Measurements from ENCODE around the gene CD7.

CD7 gene

GRCh38 chr17:82301916-82302567 lies 15.4 kb downstream of the CD7 start:
- H2AFZ ChIP-seq (ENCODE audit: low read length): peak overlapping the region; percentile 61
- H3K9me3 ChIP-seq (replicated peaks in 1 of 2; ENCODE audit: control insufficient read depth in 2 of 2, insufficient read depth in 1 of 2, low read depth in 1 of 2, low read length in 2 of 2): no peaks in the 10 kb centered on the region
- peak overlapping the region; percentile 78 for H3K18ac ChIP-seq (ENCODE audit: low read length)
- peaks cover 4% of the 10 kb centered on the region for H3K79me1 ChIP-seq (ENCODE audit: low read depth, low read length)
- peak overlapping the region; percentile 58 for H3K14ac ChIP-seq (ENCODE audit: low read length)
- DNase-seq (ENCODE audit: low spot score): no peak
- H2AK5ac ChIP-seq (ENCODE audit: low read depth, low read length): peak overlapping the region; percentile 98
- H4K8ac ChIP-seq (ENCODE audit: low read depth, low read length): no peak overlapping the region
- no peak overlapping the region for H3K4ac ChIP-seq (ENCODE audit: low read length)
- peak overlapping the region; percentile 81 for H2BK120ac ChIP-seq (ENCODE audit: low read depth, low read length)
- H3K27me3 ChIP-seq (ENCODE audit: control insufficient read depth in 3 of 3, insufficient read depth in 3 of 3, low read depth in 1 of 3, low read length in 3 of 3): peaks cover 0 to 16% (median 2%) of the 10 kb centered on the region in 3 experiments
- WGBS, 2 donors (ENCODE audit: extremely low coverage in 2 of 2, insufficient read length in 2 of 2, insufficient replicate concordance in 1 of 2): no CpG with 5 or more reads among the region's 23 CpGs
- H2BK12ac ChIP-seq (ENCODE audit: low read length): peak overlapping the region; percentile 24
- H4K91ac ChIP-seq (ENCODE audit: low read depth, low read length, poor library complexity): no peak overlapping the region
- H3K23ac ChIP-seq (ENCODE audit: low read depth, low read length, poor library complexity): peak overlapping the region; percentile 93
- H3K27ac ChIP-seq (replicated peaks; ENCODE audit: low read length): no peak overlapping the region
- H3K9ac ChIP-seq (ENCODE audit: low read depth, low read length, poor library complexity): no peak overlapping the region
- peaks cover 8 to 25% of the 10 kb centered on the region in 2 donors for H3K4me1 ChIP-seq (ENCODE audit: control insufficient read depth in 2 of 2, insufficient read depth in 1 of 2, low read depth in 1 of 2, low read length in 2 of 2)
- no peaks in the 10 kb centered on the region for H3K36me3 ChIP-seq (replicated peaks in 1 of 2; ENCODE audit: control insufficient read depth in 2 of 2, insufficient read depth in 2 of 2, low read length in 2 of 2)
- H2BK5ac ChIP-seq (ENCODE audit: low read length): peak overlapping the region; percentile 75
- H3K4me2 ChIP-seq (ENCODE audit: insufficient read depth, low read length, poor library complexity, severe bottlenecking): no peak overlapping the region
- no peak overlapping the region for H3K4me3 ChIP-seq (ENCODE audit: low read length in 2 of 2)
- H2BK15ac ChIP-seq (ENCODE audit: low read length): peak overlapping the region; percentile 74

GRCh38 chr17:82301300-82301915 lies 16.0 kb downstream of the CD7 start:
- peak overlapping the region; percentile 24 for H2BK12ac ChIP-seq (ENCODE audit: low read length)
- peak overlapping the region; percentile 95 for H3K4ac ChIP-seq (ENCODE audit: low read length)
- peaks cover 4% of the 10 kb centered on the region for H3K79me1 ChIP-seq (ENCODE audit: low read depth, low read length)
- H3K27ac ChIP-seq (replicated peaks; ENCODE audit: low read length): no peak overlapping the region
- H2BK120ac ChIP-seq (ENCODE audit: low read depth, low read length): peak overlapping the region; percentile 81
- no peak overlapping the region for H3K9ac ChIP-seq (ENCODE audit: low read depth, low read length, poor library complexity)
- H3K36me3 ChIP-seq (replicated peaks in 1 of 2; ENCODE audit: control insufficient read depth in 2 of 2, insufficient read depth in 2 of 2, low read length in 2 of 2): no peaks in the 10 kb centered on the region
- no peak overlapping the region for H3K4me2 ChIP-seq (ENCODE audit: insufficient read depth, low read length, poor library complexity, severe bottlenecking)
- peaks cover 0 to 16% (median 2%) of the 10 kb centered on the region in 3 experiments for H3K27me3 ChIP-seq (ENCODE audit: control insufficient read depth in 3 of 3, insufficient read depth in 3 of 3, low read depth in 1 of 3, low read length in 3 of 3)
- no peak overlapping the region for H4K8ac ChIP-seq (ENCODE audit: low read depth, low read length)
- peak overlapping the region; percentile 87 for H3K18ac ChIP-seq (ENCODE audit: low read length)
- H3K4me3 ChIP-seq (ENCODE audit: low read length in 2 of 2): no peak overlapping the region
- H3K23ac ChIP-seq (ENCODE audit: low read depth, low read length, poor library complexity): peak overlapping the region; percentile 93
- peak overlapping the region; percentile 66 for H2BK5ac ChIP-seq (ENCODE audit: low read length)
- no peaks in the 10 kb centered on the region for H3K9me3 ChIP-seq (replicated peaks in 1 of 2; ENCODE audit: control insufficient read depth in 2 of 2, insufficient read depth in 1 of 2, low read depth in 1 of 2, low read length in 2 of 2)
- peak overlapping the region; percentile 98 for H2AK5ac ChIP-seq (ENCODE audit: low read depth, low read length)
- H3K14ac ChIP-seq (ENCODE audit: low read length): peak overlapping the region; percentile 58
- no CpG with 5 or more reads among the region's 12 CpGs for WGBS, 2 donors (ENCODE audit: extremely low coverage in 2 of 2, insufficient read length in 2 of 2, insufficient replicate concordance in 1 of 2)
- H4K91ac ChIP-seq (ENCODE audit: low read depth, low read length, poor library complexity): no peak overlapping the region
- H3K4me1 ChIP-seq (ENCODE audit: control insufficient read depth in 2 of 2, insufficient read depth in 1 of 2, low read depth in 1 of 2, low read length in 2 of 2): peaks cover 8 to 25% of the 10 kb centered on the region in 2 donors
- no peak for DNase-seq (ENCODE audit: low spot score)
- H2BK15ac ChIP-seq (ENCODE audit: low read length): peak overlapping the region; percentile 81
- H2AFZ ChIP-seq (ENCODE audit: low read length): no peak overlapping the region

GRCh38 chr17:82300707-82301270 lies 16.6 kb downstream of the CD7 start:
- H3K4ac ChIP-seq (ENCODE audit: low read length): peak overlapping the region; percentile 95
- no peak for DNase-seq (ENCODE audit: low spot score)

GRCh38 chr17:82300228-82300627 lies 17.2 kb downstream of the CD7 start:
- no peak overlapping the region for H3K4me3 ChIP-seq (ENCODE audit: low read length in 2 of 2)
- H4K91ac ChIP-seq (ENCODE audit: low read depth, low read length, poor library complexity): peak overlapping the region; percentile 49
- H2AFZ ChIP-seq (ENCODE audit: low read length): no peak overlapping the region
- H2AK5ac ChIP-seq (ENCODE audit: low read depth, low read length): peak overlapping the region; percentile 98
- no peak overlapping the region for H2BK5ac ChIP-seq (ENCODE audit: low read length)
- H3K4ac ChIP-seq (ENCODE audit: low read length): no peak overlapping the region
- H3K14ac ChIP-seq (ENCODE audit: low read length): no peak overlapping the region
- H4K8ac ChIP-seq (ENCODE audit: low read depth, low read length): no peak overlapping the region
- H3K9me3 ChIP-seq (replicated peaks in 1 of 2; ENCODE audit: control insufficient read depth in 2 of 2, insufficient read depth in 1 of 2, low read depth in 1 of 2, low read length in 2 of 2): no peaks in the 10 kb centered on the region
- H3K4me2 ChIP-seq (ENCODE audit: insufficient read depth, low read length, poor library complexity, severe bottlenecking): no peak overlapping the region
- no CpG with 5 or more reads among the region's 13 CpGs for WGBS, 2 donors (ENCODE audit: extremely low coverage in 2 of 2, insufficient read length in 2 of 2, insufficient replicate concordance in 1 of 2)
- no peak overlapping the region for H3K18ac ChIP-seq (ENCODE audit: low read length)
- peaks cover 8 to 25% of the 10 kb centered on the region in 2 donors for H3K4me1 ChIP-seq (ENCODE audit: control insufficient read depth in 2 of 2, insufficient read depth in 1 of 2, low read depth in 1 of 2, low read length in 2 of 2)
- peak overlapping the region; percentile 46 for H2BK15ac ChIP-seq (ENCODE audit: low read length)
- no peak overlapping the region for H2BK12ac ChIP-seq (ENCODE audit: low read length)
- H3K9ac ChIP-seq (ENCODE audit: low read depth, low read length, poor library complexity): no peak overlapping the region
- no peak overlapping the region for H3K27ac ChIP-seq (replicated peaks; ENCODE audit: low read length)
- no peak overlapping the region for H3K23ac ChIP-seq (ENCODE audit: low read depth, low read length, poor library complexity)
- H3K36me3 ChIP-seq (replicated peaks in 1 of 2; ENCODE audit: control insufficient read depth in 2 of 2, insufficient read depth in 2 of 2, low read length in 2 of 2): no peaks in the 10 kb centered on the region
- peaks cover 0 to 12% (median 2%) of the 10 kb centered on the region in 3 experiments for H3K27me3 ChIP-seq (ENCODE audit: control insufficient read depth in 3 of 3, insufficient read depth in 3 of 3, low read depth in 1 of 3, low read length in 3 of 3)
- DNase-seq (ENCODE audit: low spot score): no peak
- H2BK120ac ChIP-seq (ENCODE audit: low read depth, low read length): no peak overlapping the region
- H3K79me1 ChIP-seq (ENCODE audit: low read depth, low read length): peaks cover 2% of the 10 kb centered on the region

More at GRCh38 chr17:82300707-82301270, 16.6 kb downstream of the CD7 start:
- Histone ChIP-seq H3K18ac (ENCODE audit: low read length) (peak overlapping the region; percentile 87), H2AFZ (ENCODE audit: low read length) (peak overlapping the region; percentile 47), H3K9me3 (replicated peaks in 1 of 2; ENCODE audit: control insufficient read depth in 2 of 2, insufficient read depth in 1 of 2, low read depth in 1 of 2, low read length in 2 of 2) (no peaks in the 10 kb centered on the region), H3K4me1 (ENCODE audit: control insufficient read depth in 2 of 2, insufficient read depth in 1 of 2, low read depth in 1 of 2, low read length in 2 of 2) (peaks cover 8 to 25% of the 10 kb centered on the region in 2 donors), H2BK120ac (ENCODE audit: low read depth, low read length) (peak overlapping the region; percentile 81), H3K79me1 (ENCODE audit: low read depth, low read length) (peaks cover 2% of the 10 kb centered on the region), H3K27ac (replicated peaks; ENCODE audit: low read length) (no peak overlapping the region), H3K23ac (ENCODE audit: low read depth, low read length, poor library complexity) (peak overlapping the region; percentile 93), H3K4me2 (ENCODE audit: insufficient read depth, low read length, poor library complexity, severe bottlenecking) (no peak overlapping the region), H3K36me3 (replicated peaks in 1 of 2; ENCODE audit: control insufficient read depth in 2 of 2, insufficient read depth in 2 of 2, low read length in 2 of 2) (no peaks in the 10 kb centered on the region), H3K27me3 (ENCODE audit: control insufficient read depth in 3 of 3, insufficient read depth in 3 of 3, low read depth in 1 of 3, low read length in 3 of 3) (peaks cover 0 to 16% (median 2%) of the 10 kb centered on the region in 3 experiments), H2BK12ac (ENCODE audit: low read length) (no peak overlapping the region), H2AK5ac (ENCODE audit: low read depth, low read length) (peak overlapping the region; percentile 98), H3K4me3 (ENCODE audit: low read length in 2 of 2) (no peak overlapping the region), H4K91ac (ENCODE audit: low read depth, low read length, poor library complexity) (no peak overlapping the region), H2BK5ac (ENCODE audit: low read length) (peak overlapping the region; percentile 66), H2BK15ac (ENCODE audit: low read length) (peak overlapping the region; percentile 81), H3K9ac (ENCODE audit: low read depth, low read length, poor library complexity) (no peak overlapping the region), H3K14ac (ENCODE audit: low read length) (no peak overlapping the region), H4K8ac (ENCODE audit: low read depth, low read length) (peak overlapping the region; percentile 3)
- no CpG with 5 or more reads among the region's 21 CpGs for WGBS, 2 donors (ENCODE audit: extremely low coverage in 2 of 2, insufficient read length in 2 of 2, insufficient replicate concordance in 1 of 2)

Measured in neuronal stem cell (in vitro differentiated cells).